Measurements from ENCODE around the gene NOL3.

The NOL3 gene

GRCh38 chr16:67210069-67210937 is 40.0 kb downstream of the NOL3 start:
- no peak overlapping the region for H3K27ac Mint-ChIP-seq
- H3K27me3 Mint-ChIP-seq, result no peaks in the 10 kb centered on the region
- no peaks in the 10 kb centered on the region for H3K4me1 Mint-ChIP-seq (ENCODE audit: low read depth)
- H3K36me3 Mint-ChIP-seq (ENCODE audit: low read depth), result no peaks in the 10 kb centered on the region
- no peak overlapping the region for H3K4me3 Mint-ChIP-seq
- no peaks in the 10 kb centered on the region for H3K9me3 Mint-ChIP-seq

GRCh38 chr16:67211674-67212073 is 41.3 kb downstream of the NOL3 start:
- Mint-ChIP-seq H3K27ac (no peak overlapping the region), H3K27me3 (no peaks in the 10 kb centered on the region), H3K9me3 (no peaks in the 10 kb centered on the region), H3K4me3 (no peak overlapping the region), H3K36me3 (ENCODE audit: low read depth) (no peaks in the 10 kb centered on the region), H3K4me1 (ENCODE audit: low read depth) (no peaks in the 10 kb centered on the region)

- H3K27ac Mint-ChIP-seq, result no peak overlapping the region
- no peaks in the 10 kb centered on the region for H3K36me3 Mint-ChIP-seq (ENCODE audit: low read depth)
- no peaks in the 10 kb centered on the region for H3K4me1 Mint-ChIP-seq (ENCODE audit: low read depth)
- no peaks in the 10 kb centered on the region for H3K27me3 Mint-ChIP-seq
- no peaks in the 10 kb centered on the region for H3K9me3 Mint-ChIP-seq
- no peak overlapping the region for H3K4me3 Mint-ChIP-seq
These were observed 42.4 kb downstream of the NOL3 start for GRCh38 chr16:67212766-67213165.

- Mint-ChIP-seq H3K4me1 (ENCODE audit: low read depth) (no peaks in the 10 kb centered on the region), H3K27ac (no peak overlapping the region), H3K36me3 (ENCODE audit: low read depth) (no peaks in the 10 kb centered on the region), H3K9me3 (no peaks in the 10 kb centered on the region), H3K4me3 (no peak overlapping the region), H3K27me3 (no peaks in the 10 kb centered on the region)
These were observed 43.1 kb downstream of the NOL3 start for GRCh38 chr16:67213197-67214019.

GRCh38 chr16:67215706-67216105 is 45.4 kb downstream of the NOL3 start:
- Mint-ChIP-seq H3K27me3 (no peaks in the 10 kb centered on the region), H3K27ac (no peak overlapping the region), H3K9me3 (no peaks in the 10 kb centered on the region), H3K4me1 (ENCODE audit: low read depth) (no peaks in the 10 kb centered on the region), H3K36me3 (ENCODE audit: low read depth) (peaks cover 4% of the 10 kb centered on the region), H3K4me3 (no peak overlapping the region)

- Mint-ChIP-seq H3K36me3 (ENCODE audit: low read depth) (peaks cover 7% of the 10 kb centered on the region), H3K4me1 (ENCODE audit: low read depth) (no peaks in the 10 kb centered on the region), H3K27ac (no peak overlapping the region), H3K4me3 (no peak overlapping the region), H3K9me3 (no peaks in the 10 kb centered on the region), H3K27me3 (no peaks in the 10 kb centered on the region)
These were observed 46.5 kb downstream of the NOL3 start for GRCh38 chr16:67216612-67217490.

GRCh38 chr16:67223992-67224391 is 53.7 kb downstream of the NOL3 start:
- H3K36me3 Mint-ChIP-seq (ENCODE audit: low read depth), result peaks cover 21% of the 10 kb centered on the region
- no peak overlapping the region for H3K4me3 Mint-ChIP-seq
- H3K9me3 Mint-ChIP-seq, result no peaks in the 10 kb centered on the region
- peaks cover 49% of the 10 kb centered on the region for H3K4me1 Mint-ChIP-seq (ENCODE audit: low read depth)
- H3K27ac Mint-ChIP-seq, result no peak overlapping the region
- no peaks in the 10 kb centered on the region for H3K27me3 Mint-ChIP-seq
